ENCODE results near the gene CAMK2N2.

CAMK2N2 gene

DNA sequence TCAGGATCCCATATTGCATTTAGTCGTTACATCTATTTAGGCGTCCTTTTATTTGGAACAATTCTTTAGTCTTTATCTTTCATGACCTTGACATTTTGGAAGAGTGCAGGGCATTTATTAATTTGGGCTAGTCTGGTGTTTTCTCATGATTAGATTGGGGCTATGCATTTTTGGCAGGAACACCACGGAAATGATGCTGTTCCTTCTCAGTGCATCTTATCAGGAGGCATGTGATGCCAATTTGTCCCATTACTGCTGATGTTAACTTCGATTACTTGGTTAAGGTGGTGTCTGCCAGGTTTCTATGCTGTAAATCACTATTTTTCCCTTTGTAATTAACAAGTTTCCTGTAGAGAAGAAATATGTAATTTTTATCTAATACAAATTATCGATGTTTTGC lies 50.1 kb downstream of the CAMK2N2 start:
- DNase-seq: no peak
